Activated naive CD4-positive, alpha-beta T cell treated with anti-CD3 and anti-CD28 coated beads for 36 hours (primary cell): ENCODE measurements around the gene ERC1. TPM values are rescaled to one million over a fixed set of nuclear protein-coding genes. Genes with fewer than 3 reads are reported as not detected.
"Not testable (repeated sequence)": the region's sequence is repeated elsewhere in the genome, so short reads cannot be mapped to it uniquely, and the experiment has no call there.

Experiments used
- CTCF ChIA-PET: fragments of 350-600 bp; sonication (Branson Sonifier 250); formaldehyde crosslinking; loops from one replicate; lab custom pipeline; 2021; ENCODE audit warnings: antibody characterized with exemption; lab: Charles Lee
- DNase-seq: peaks from one replicate; pipeline ENCODE4 v3.0.0-alpha.2; 2020
- H3K27ac Mint-ChIP-seq: one replicate; pipeline ENCODE4 v1.8.0; 2021; ENCODE audit warnings: mild to moderate bottlenecking, mixed read lengths
- H3K27me3 Mint-ChIP-seq: one replicate; pipeline ENCODE4 v1.8.0; 2021; ENCODE audit warnings: low read depth, mixed read lengths
- H3K36me3 Mint-ChIP-seq: one replicate; pipeline ENCODE4 v1.8.0; 2021; ENCODE audit warnings: low read depth, mixed read lengths
- H3K4me1 Mint-ChIP-seq: one replicate; pipeline ENCODE4 v1.8.0; 2021; ENCODE audit warnings: low read depth, mixed read lengths
- H3K4me3 Mint-ChIP-seq: one replicate; pipeline ENCODE4 v1.8.0; 2021; ENCODE audit warnings: mild to moderate bottlenecking, moderate library complexity, mixed read lengths
- H3K9me3 Mint-ChIP-seq: one replicate; pipeline ENCODE4 v1.8.0; 2021; ENCODE audit warnings: mixed read lengths
- intact Hi-C: fragments of 100-400 bp; cut with micrococcal nuclease; formaldehyde crosslinking; loops from one replicate; pipeline ENCODE4 v1.15.1; 2023
- total RNA-seq, 2 experiments: library from RNA; stranded (reverse); gene quantifications; one replicate each; pipeline ENCODE4 v1.2.3, GENCODE V29; 2021

The ERC1 gene
- total RNA-seq, 2 experiments from 2014 or later = 17.4 to 20.7 TPM

- Mint-ChIP-seq H3K4me3 (no peak overlapping the region), H3K36me3 (peaks cover 14% of the 10 kb centered on the region), H3K27ac (no peak overlapping the region), H3K9me3 (no peaks in the 10 kb centered on the region), H3K27me3 (no peaks in the 10 kb centered on the region), H3K4me1 (peaks cover 7% of the 10 kb centered on the region)
- intact Hi-C loops = loop anchor here (2.0 kb wide), 1 partner anchor 59 kb away; no protein-coding TSS in a partner anchor
- CTCF ChIA-PET = interaction anchor here (0.7 kb wide), 1 partner anchor 68 kb away, joined by 3 read pairs; no protein-coding TSS in a partner anchor
- DNase-seq = no peak
Measured at GRCh38 chr12:1185460-1186182, 194.6 kb downstream of the ERC1 start.

- CTCF ChIA-PET = interaction anchor here (0.7 kb wide), 1 partner anchor 67 kb away, joined by 3 read pairs; no protein-coding TSS in a partner anchor
- no peaks in the 10 kb centered on the region for H3K27me3 Mint-ChIP-seq
- peaks cover 16% of the 10 kb centered on the region for H3K36me3 Mint-ChIP-seq
- intact Hi-C loops = no loop called here
- peaks cover 7% of the 10 kb centered on the region for H3K4me1 Mint-ChIP-seq
- no peak for DNase-seq
- H3K9me3 Mint-ChIP-seq = no peaks in the 10 kb centered on the region
- H3K27ac Mint-ChIP-seq = no peak overlapping the region
- H3K4me3 Mint-ChIP-seq = no peak overlapping the region
Measured at GRCh38 chr12:1186298-1186697, 195.3 kb downstream of the ERC1 start.

- Mint-ChIP-seq H3K27me3 (no peaks in the 10 kb centered on the region), H3K4me3 (no peak overlapping the region), H3K4me1 (peaks cover 7% of the 10 kb centered on the region), H3K9me3 (no peaks in the 10 kb centered on the region), H3K27ac (no peak overlapping the region), H3K36me3 (peaks cover 15% of the 10 kb centered on the region)
- no peak for DNase-seq
- intact Hi-C loops = no loop called here
- CTCF ChIA-PET = interaction anchor here (0.8 to 1.7 kb wide), 2 partner anchors 70 to 396 kb away, joined by 3 to 4 read pairs; no protein-coding TSS in a partner anchor
Measured at GRCh38 chr12:1188016-1188415, 197.0 kb downstream of the ERC1 start.

- CTCF ChIA-PET = interaction anchor here (0.7 kb wide), 1 partner anchor 354 kb away, joined by 3 read pairs; no protein-coding TSS in a partner anchor
- Mint-ChIP-seq H3K27ac (no peak overlapping the region), H3K4me1 (peaks cover 7% of the 10 kb centered on the region), H3K36me3 (peaks cover 15% of the 10 kb centered on the region), H3K27me3 (no peaks in the 10 kb centered on the region), H3K4me3 (no peak overlapping the region), H3K9me3 (no peaks in the 10 kb centered on the region)
- no peak for DNase-seq
- intact Hi-C loops = no loop called here
Measured at GRCh38 chr12:1189163-1189562, 198.1 kb downstream of the ERC1 start.

- H3K4me1 Mint-ChIP-seq = peaks cover 2% of the 10 kb centered on the region
- DNase-seq = no peak
- H3K36me3 Mint-ChIP-seq = peaks cover 25% of the 10 kb centered on the region
- H3K27me3 Mint-ChIP-seq = no peaks in the 10 kb centered on the region
- H3K4me3 Mint-ChIP-seq = no peak overlapping the region
- H3K9me3 Mint-ChIP-seq = peaks cover 7% of the 10 kb centered on the region
- H3K27ac Mint-ChIP-seq = no peak overlapping the region
- CTCF ChIA-PET = interaction anchor here (0.6 kb wide), 1 partner anchor 407 kb away, joined by 5 read pairs; no protein-coding TSS in a partner anchor
- intact Hi-C loops = no loop called here
Measured at GRCh38 chr12:1195513-1195912, 204.5 kb downstream of the ERC1 start.

- peaks cover 9% of the 10 kb centered on the region for H3K4me1 Mint-ChIP-seq
- DNase-seq = no peak
- H3K9me3 Mint-ChIP-seq = peaks cover 7% of the 10 kb centered on the region
- peaks cover 22% of the 10 kb centered on the region for H3K36me3 Mint-ChIP-seq
- CTCF ChIA-PET = no interaction called here
- no peak overlapping the region for H3K4me3 Mint-ChIP-seq
- H3K27me3 Mint-ChIP-seq = no peaks in the 10 kb centered on the region
- intact Hi-C loops = no loop called here
- H3K27ac Mint-ChIP-seq = no peak overlapping the region
Measured at GRCh38 chr12:1197264-1198018, 206.4 kb downstream of the ERC1 start.

- H3K27ac Mint-ChIP-seq, H3K9me3 Mint-ChIP-seq, intact Hi-C loops, DNase-seq, CTCF ChIA-PET, H3K27me3 Mint-ChIP-seq, H3K4me1 Mint-ChIP-seq, H3K4me3 Mint-ChIP-seq: not testable (repeated sequence)
- H3K36me3 Mint-ChIP-seq = peaks cover 22% of the 10 kb centered on the region
Measured at GRCh38 chr12:1198854-1199253, 207.8 kb downstream of the ERC1 start.

GRCh38 chr12:1199700-1200099 is 208.7 kb downstream of the ERC1 start:
- Mint-ChIP-seq H3K4me1 (peaks cover 9% of the 10 kb centered on the region), H3K27me3 (no peaks in the 10 kb centered on the region), H3K36me3 (peaks cover 22% of the 10 kb centered on the region), H3K9me3 (peaks cover 7% of the 10 kb centered on the region), H3K4me3 (no peak overlapping the region), H3K27ac (no peak overlapping the region)
- CTCF ChIA-PET = interaction anchor here (0.6 kb wide), 1 partner anchor 83 kb away, joined by 4 read pairs; no protein-coding TSS in a partner anchor
- DNase-seq = no peak
- intact Hi-C loops = loop anchor here (5.0 to 10.0 kb wide), 2 partner anchors 252 to 405 kb away; partner anchors contain the start of gene RAD52

- Mint-ChIP-seq H3K36me3 (peaks cover 22% of the 10 kb centered on the region), H3K4me1 (peaks cover 9% of the 10 kb centered on the region), H3K27me3 (no peaks in the 10 kb centered on the region), H3K27ac (no peak overlapping the region), H3K9me3 (peaks cover 7% of the 10 kb centered on the region), H3K4me3 (no peak overlapping the region)
- CTCF ChIA-PET = no interaction called here
- intact Hi-C loops = loop anchor here (5.0 to 10.0 kb wide), 2 partner anchors 254 to 404 kb away; partner anchors contain the start of gene RAD52
- no peak for DNase-seq
Measured at GRCh38 chr12:1201030-1201429, 210.0 kb downstream of the ERC1 start.

- no peak for DNase-seq
- Mint-ChIP-seq H3K27ac (no peak overlapping the region), H3K4me1 (peaks cover 9% of the 10 kb centered on the region), H3K9me3 (peaks cover 7% of the 10 kb centered on the region), H3K36me3 (peaks cover 19% of the 10 kb centered on the region), H3K4me3 (no peak overlapping the region), H3K27me3 (no peaks in the 10 kb centered on the region)
- CTCF ChIA-PET = interaction anchor here (0.6 kb wide), 1 partner anchor 84 kb away, joined by 3 read pairs; no protein-coding TSS in a partner anchor
- intact Hi-C loops = loop anchor here (5.0 to 10.0 kb wide), 2 partner anchors 255 to 403 kb away; partner anchors contain the start of gene RAD52
Measured at GRCh38 chr12:1201886-1202285, 210.9 kb downstream of the ERC1 start.

- Mint-ChIP-seq H3K9me3 (peaks cover under 1% of the 10 kb centered on the region), H3K36me3 (peaks cover 3% of the 10 kb centered on the region), H3K4me3 (no peak overlapping the region), H3K4me1 (peaks cover 9% of the 10 kb centered on the region), H3K27ac (no peak overlapping the region), H3K27me3 (no peaks in the 10 kb centered on the region)
- DNase-seq = no peak
- CTCF ChIA-PET = no interaction called here
- intact Hi-C loops = loop anchor here (5.0 to 10.0 kb wide), 2 partner anchors 256 to 401 kb away; partner anchors contain the start of gene RAD52
Measured at GRCh38 chr12:1203735-1204019, 212.7 kb downstream of the ERC1 start.

GRCh38 chr12:1204581-1205121 is 213.6 kb downstream of the ERC1 start:
- no peaks in the 10 kb centered on the region for H3K9me3 Mint-ChIP-seq
- no peak overlapping the region for H3K4me3 Mint-ChIP-seq
- no peaks in the 10 kb centered on the region for H3K36me3 Mint-ChIP-seq
- CTCF ChIA-PET = interaction anchor here (0.9 kb wide), 1 partner anchor 102 kb away, joined by 4 read pairs; no protein-coding TSS in a partner anchor
- peaks cover 9% of the 10 kb centered on the region for H3K4me1 Mint-ChIP-seq
- H3K27me3 Mint-ChIP-seq = no peaks in the 10 kb centered on the region
- intact Hi-C loops = loop anchor here (5.0 to 10.0 kb wide), 2 partner anchors 257 to 400 kb away; partner anchors contain the start of gene RAD52
- peak; percentile 18 for DNase-seq
- H3K27ac Mint-ChIP-seq = no peak overlapping the region
